Measurements from ENCODE around the gene DNAAF3. TPM values are rescaled to one million over a fixed set of nuclear protein-coding genes. Genes with fewer than 3 reads are reported as not detected.
"Not testable (repeated sequence)": the region's sequence is repeated elsewhere in the genome, so short reads cannot be mapped to it uniquely, and the experiment has no call there.

Gene DNAAF3
- total RNA-seq, 2 donors from 2014 or later: 1.6 TPM

- no peak within 1 kb of the TSS for H3K4me3 ChIP-seq
- TF ChIP-seq CTCF (IDR thresholded peaks at IDR 0.05): no peak
- no peak for TF ChIP-seq POLR2A (IDR thresholded peaks at IDR 0.05)
- H3K9me3 ChIP-seq: no peaks in the 10 kb centered on the region
- intact Hi-C loops (cut with DNase I): no loop called here
- peak within 1 kb of the TSS; percentile 79 to 92 (median 84) for H3K27ac ChIP-seq
- no peaks in the 10 kb centered on the region for H3K27me3 ChIP-seq
- peak; percentile 16 for ATAC-seq
- DNase-seq: peak; percentile 37 to 56 (median 47)
- no peaks in the 10 kb centered on the region for H3K36me3 ChIP-seq (replicated peaks in 1 of 2; ENCODE audit: insufficient read depth in 1 of 2, low read depth in 2 of 2)
- WGBS, 2 donors: 45 to 68% methylated on average over 6 to 17 of the region's 18 CpGs
- H3K4me1 ChIP-seq: peaks cover 37% of the 10 kb centered on the region
Measured at GRCh38 chr19:55208880-55209692, 42.7 kb upstream of the DNAAF3 start, which contains the start of gene PTPRH. Gene PTPRH, minus strand, starts transcription at chr19:55209501. Its CDS starts 68 bp downstream, at chr19:55209433.

GRCh38 chr19:55206664-55207500 lies 40.5 kb upstream of the DNAAF3 start:
- peaks cover 37% of the 10 kb centered on the region for H3K4me1 ChIP-seq
- ATAC-seq (peak; percentile 90), DNase-seq (peak; percentile 87 to 94 (median 92))
- no peaks in the 10 kb centered on the region for H3K27me3 ChIP-seq
- H3K4me3 ChIP-seq: no peak overlapping the region
- TF ChIP-seq POLR2A (IDR thresholded peaks at IDR 0.05): peak; percentile 63 to 84 (median 80)
- no peak for TF ChIP-seq CTCF (IDR thresholded peaks at IDR 0.05)
- no peaks in the 10 kb centered on the region for H3K36me3 ChIP-seq (replicated peaks in 1 of 2; ENCODE audit: insufficient read depth in 1 of 2, low read depth in 2 of 2)
- no peaks in the 10 kb centered on the region for H3K9me3 ChIP-seq
- intact Hi-C loops (cut with DNase I): no loop called here
- H3K27ac ChIP-seq: peak overlapping the region; percentile 65 to 85 (median 82)
- WGBS, 2 donors: 9 to 16% methylated on average over 20 to 29 of the region's 29 CpGs

GRCh38 chr19:55202199-55202598 lies 35.8 kb upstream of the DNAAF3 start:
- H3K36me3 ChIP-seq (replicated peaks in 1 of 2; ENCODE audit: insufficient read depth in 1 of 2, low read depth in 2 of 2); DNase-seq; H3K27ac ChIP-seq; ATAC-seq; H3K4me3 ChIP-seq; H3K9me3 ChIP-seq; intact Hi-C loops (cut with DNase I); H3K27me3 ChIP-seq: not testable (repeated sequence)
- 63 to 72% methylated on average over 8 to 10 of the region's 10 CpGs for WGBS, 2 donors
- TF ChIP-seq CTCF (IDR thresholded peaks at IDR 0.05): peak in 1 of 7 experiments; percentile 4
- peaks cover 10% of the 10 kb centered on the region for H3K4me1 ChIP-seq

- Histone ChIP-seq H3K27me3 (no peaks in the 10 kb centered on the region), H3K36me3 (replicated peaks in 1 of 2; ENCODE audit: insufficient read depth in 1 of 2, low read depth in 2 of 2) (no peaks in the 10 kb centered on the region), H3K9me3 (no peaks in the 10 kb centered on the region), H3K4me1 (no peaks in the 10 kb centered on the region), H3K4me3 (no peak overlapping the region), H3K27ac (no peak overlapping the region)
- TF ChIP-seq POLR2A (IDR thresholded peaks at IDR 0.05) (no peak), CTCF (IDR thresholded peaks at IDR 0.05) (no peak)
- WGBS, 2 donors: 71 to 88% methylated on average over 5 of the region's 5 CpGs
- intact Hi-C loops (cut with DNase I): no loop called here
- DNase-seq (no peak), ATAC-seq (no peak)
Measured at GRCh38 chr19:55199620-55200204, 33.3 kb upstream of the DNAAF3 start.
